HG02588 (cell line): ENCODE measurements around the gene ZCCHC4.
A peak's percentile ranks its signal among the peaks of the same experiment; 100 is the strongest.

Experiments
- ATAC-seq: cut with Tn5 transposase; IDR thresholded peaks from one replicate; pipeline ENCODE4 v1.9.1; 2021; ENCODE audit warnings: mild to moderate bottlenecking, moderate library complexity; ENCODE audit not compliant: unreplicated experiment

The ZCCHC4 gene

GRCh38 chr4:25376754-25377571 lies 64.4 kb downstream of the ZCCHC4 start, which contains the start of gene ANAPC4:
Gene ANAPC4, plus strand, starts transcription at chr4:25377263. Its CDS starts 165 bp downstream, at chr4:25377428.
- ATAC-seq, result peak; percentile 97

GRCh38 chr4:25377572-25378436 lies 65.2 kb downstream of the ZCCHC4 start:
- ATAC-seq, result no peak

- no peak for ATAC-seq
Measured at GRCh38 chr4:25378437-25378743, 65.8 kb downstream of the ZCCHC4 start.

- ATAC-seq, result no peak
Measured at GRCh38 chr4:25379591-25379990, 67.0 kb downstream of the ZCCHC4 start.

GRCh38 chr4:25383647-25384046 lies 71.1 kb downstream of the ZCCHC4 start:
- no peak for ATAC-seq

- ATAC-seq, result no peak
Measured at GRCh38 chr4:25386926-25387325, 74.4 kb downstream of the ZCCHC4 start.

- no peak for ATAC-seq
Measured at GRCh38 chr4:25397305-25397704, 84.7 kb downstream of the ZCCHC4 start.

GRCh38 chr4:25399510-25399909 lies 86.9 kb downstream of the ZCCHC4 start:
- ATAC-seq, result no peak

- no peak for ATAC-seq
Measured at GRCh38 chr4:25401066-25401465, 88.5 kb downstream of the ZCCHC4 start.

- no peak for ATAC-seq
Measured at GRCh38 chr4:25402521-25402920, 89.9 kb downstream of the ZCCHC4 start.

- ATAC-seq, result no peak
Measured at GRCh38 chr4:25403699-25404098, 91.1 kb downstream of the ZCCHC4 start.

GRCh38 chr4:25405453-25405852 lies 92.9 kb downstream of the ZCCHC4 start:
- no peak for ATAC-seq

- ATAC-seq, result no peak
Measured at GRCh38 chr4:25406081-25406692, 93.6 kb downstream of the ZCCHC4 start.

GRCh38 chr4:25410820-25411529 lies 98.4 kb downstream of the ZCCHC4 start:
- ATAC-seq, result no peak

GRCh38 chr4:25413261-25413660 lies 100.7 kb downstream of the ZCCHC4 start:
- no peak for ATAC-seq

- ATAC-seq, result no peak
Measured at GRCh38 chr4:25417014-25417413, 104.4 kb downstream of the ZCCHC4 start.
